Smooth muscle cell of the umbilical artery (primary cell): ENCODE results near the gene PLXDC2. TPM values are rescaled to one million over a fixed set of nuclear protein-coding genes. Genes with fewer than 3 reads are reported as not detected.

ENCODE experiments used
- total RNA-seq: library from RNA; depleted of rRNA; stranded (reverse); fragments of >200 nt; gene quantifications from 2 replicates; pipeline ENCODE4 v1.2.3, GENCODE V29; 2014

Gene PLXDC2
- 18.0 and 19.0 TPM in 2 replicates for total RNA-seq

GRCh38 chr10:19816411-19817230 is at the start of gene PLXDC2:
Gene PLXDC2, plus strand, starts transcription at chr10:19816432.

